ENCODE measurements around the gene INPP5K.
A peak's percentile ranks its signal among the peaks of the same experiment; 100 is the strongest.

Gene INPP5K

GRCh38 chr17:1488826-1489270, 27.6 kb downstream of the INPP5K start:
- FAIRE-seq = no peak
- DNase-seq (ENCODE audit: extremely low spot score, insufficient read length, low read depth) = no peak

GRCh38 chr17:1487939-1488825, 28.2 kb downstream of the INPP5K start:
- DNase-seq (ENCODE audit: extremely low spot score, insufficient read length, low read depth) (no peak), FAIRE-seq (peak; percentile 90)

GRCh38 chr17:1486802-1487695, 29.4 kb downstream of the INPP5K start:
- DNase-seq (ENCODE audit: extremely low spot score, insufficient read length, low read depth) (no peak), FAIRE-seq (peak; percentile 91)

- DNase-seq (ENCODE audit: extremely low spot score, insufficient read length, low read depth) (no peak), FAIRE-seq (peak; percentile 18)
Measured at GRCh38 chr17:1485423-1486376, 30.7 kb downstream of the INPP5K start.

GRCh38 chr17:1484676-1485422, 31.6 kb downstream of the INPP5K start:
- FAIRE-seq (peak; percentile 96), DNase-seq (ENCODE audit: extremely low spot score, insufficient read length, low read depth) (no peak)

GRCh38 chr17:1484060-1484535, 32.3 kb downstream of the INPP5K start:
- FAIRE-seq (no peak), DNase-seq (ENCODE audit: extremely low spot score, insufficient read length, low read depth) (no peak)

- no peak for DNase-seq (ENCODE audit: extremely low spot score, insufficient read length, low read depth)
- FAIRE-seq = no peak
Measured at GRCh38 chr17:1482680-1483079, 33.7 kb downstream of the INPP5K start.

- DNase-seq (ENCODE audit: extremely low spot score, insufficient read length, low read depth) (no peak), FAIRE-seq (no peak)
Measured at GRCh38 chr17:1481736-1482135, 34.7 kb downstream of the INPP5K start.

- DNase-seq (ENCODE audit: extremely low spot score, insufficient read length, low read depth) (no peak), FAIRE-seq (no peak)
Measured at GRCh38 chr17:1480747-1481465, 35.5 kb downstream of the INPP5K start.

GRCh38 chr17:1478418-1478817, 38.0 kb downstream of the INPP5K start:
- no peak for DNase-seq (ENCODE audit: extremely low spot score, insufficient read length, low read depth)
- no peak for FAIRE-seq

- no peak for FAIRE-seq
- DNase-seq (ENCODE audit: extremely low spot score, insufficient read length, low read depth) = no peak
Measured at GRCh38 chr17:1475321-1475854, 41.0 kb downstream of the INPP5K start.

- FAIRE-seq = peak; percentile 93
- DNase-seq (ENCODE audit: extremely low spot score, insufficient read length, low read depth) = no peak
Measured at GRCh38 chr17:1474402-1475189, 41.8 kb downstream of the INPP5K start.

GRCh38 chr17:1473841-1474240, 42.6 kb downstream of the INPP5K start:
- FAIRE-seq = peak; percentile 73
- DNase-seq (ENCODE audit: extremely low spot score, insufficient read length, low read depth) = no peak

GRCh38 chr17:1473170-1473569, 43.2 kb downstream of the INPP5K start:
- DNase-seq (ENCODE audit: extremely low spot score, insufficient read length, low read depth) = no peak

GRCh38 chr17:1471911-1472821, 44.2 kb downstream of the INPP5K start:
- DNase-seq (ENCODE audit: extremely low spot score, insufficient read length, low read depth) (no peak), FAIRE-seq (no peak)

More at GRCh38 chr17:1473170-1473569, 43.2 kb downstream of the INPP5K start:
- FAIRE-seq = no peak

- DNase-seq (ENCODE audit: extremely low spot score, insufficient read length, low read depth) (no peak), FAIRE-seq (no peak)
Measured at GRCh38 chr17:1471490-1471889, 44.9 kb downstream of the INPP5K start.

Measured in GM18507 (cell line).